GM21737 (cell line): Measurements from ENCODE around the gene OLFM4.
"Not testable (repeated sequence)": the region's sequence is repeated elsewhere in the genome, so short reads cannot be mapped to it uniquely, and the experiment has no call there.

Source experiments
- ATAC-seq: cut with Tn5 transposase; IDR thresholded peaks from one replicate; pipeline ENCODE4 v1.9.1; 2021; ENCODE audit warnings: mild to moderate bottlenecking, moderate library complexity; ENCODE audit not compliant: unreplicated experiment

OLFM4 gene

DNA sequence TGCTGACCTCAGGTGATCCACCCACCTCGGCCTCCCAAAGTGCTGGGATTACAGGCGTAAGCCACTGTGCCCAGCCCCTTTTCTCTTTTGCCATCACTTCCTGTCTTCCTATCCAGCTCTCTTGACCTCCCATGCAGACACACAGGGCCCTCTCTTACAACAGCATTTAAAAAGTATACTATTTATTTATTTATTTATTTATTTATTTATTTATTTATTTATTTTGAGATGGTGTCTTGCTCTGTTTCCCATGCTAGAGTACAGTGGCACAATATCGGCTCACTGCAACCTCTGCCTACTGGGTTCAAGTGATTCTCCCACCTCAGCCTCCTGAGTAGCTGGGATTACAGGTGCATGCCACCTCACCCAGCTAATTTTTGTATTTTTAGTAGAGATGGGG, 14.6 kb upstream of the OLFM4 start:
- ATAC-seq: not testable (repeated sequence)

DNA sequence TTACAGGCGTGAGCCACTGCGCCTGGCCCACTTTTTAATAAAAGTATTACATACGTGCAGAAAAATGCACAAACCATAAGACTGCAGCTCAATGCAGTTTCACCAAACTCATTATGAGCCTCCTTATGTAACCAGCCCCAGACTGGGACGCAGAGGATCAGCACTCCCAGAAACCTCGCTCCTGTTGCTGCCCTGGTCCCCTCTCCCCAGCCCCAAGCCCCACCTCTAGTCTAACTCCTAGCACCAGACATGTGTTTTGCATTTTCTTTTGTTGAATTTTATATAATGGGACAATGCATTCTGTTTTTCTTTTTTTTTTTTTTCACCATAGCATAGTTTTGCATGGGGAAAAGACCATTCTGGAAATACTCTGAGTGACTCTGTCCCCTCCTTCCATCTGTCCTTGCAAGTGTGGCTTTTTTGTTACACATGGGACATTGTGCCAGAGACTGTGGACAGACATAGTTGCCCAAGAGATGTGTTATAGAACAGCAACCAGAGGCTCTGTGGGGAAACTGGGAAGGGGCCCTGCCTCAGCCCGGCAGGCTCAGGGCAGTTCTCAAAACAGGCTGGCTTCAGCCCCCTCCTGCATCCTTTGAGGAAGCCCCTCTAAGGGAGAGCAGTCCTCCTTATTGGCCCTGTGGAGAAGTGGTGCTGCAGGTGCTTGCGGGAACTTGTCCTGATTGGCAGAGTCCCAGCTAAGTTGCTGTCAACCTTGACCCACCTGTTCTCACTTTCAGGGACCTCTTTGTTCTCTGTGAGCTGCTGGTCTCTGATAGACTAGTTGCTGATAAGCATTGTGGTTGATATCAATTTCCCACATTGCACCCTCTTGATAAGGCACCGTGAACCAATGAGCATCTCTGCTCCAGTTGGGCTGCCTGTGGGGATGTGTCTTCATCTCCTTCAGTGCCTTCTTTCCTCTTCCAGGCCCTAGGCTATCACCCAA, 13.8 kb upstream of the OLFM4 start:
- no peak for ATAC-seq

DNA sequence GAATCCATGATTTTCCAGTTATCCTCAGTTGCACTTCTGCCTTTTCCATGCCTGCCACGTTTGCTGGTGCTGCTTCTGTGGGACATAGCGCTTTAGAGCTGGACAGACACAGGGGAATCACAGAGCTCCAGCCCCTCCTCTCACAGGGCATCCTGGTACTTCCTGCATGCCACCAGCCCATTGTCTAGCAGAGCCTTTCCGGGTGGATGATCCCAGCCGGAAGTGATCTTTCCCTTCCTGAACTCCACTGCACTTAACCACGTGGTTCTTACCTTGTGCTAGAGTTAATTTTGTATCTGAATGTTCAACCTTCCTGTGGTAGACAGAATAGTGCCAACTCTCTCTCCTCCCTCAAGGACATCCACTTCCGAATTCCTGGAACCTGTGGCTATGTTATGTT, 12.6 kb upstream of the OLFM4 start:
- no peak for ATAC-seq

DNA sequence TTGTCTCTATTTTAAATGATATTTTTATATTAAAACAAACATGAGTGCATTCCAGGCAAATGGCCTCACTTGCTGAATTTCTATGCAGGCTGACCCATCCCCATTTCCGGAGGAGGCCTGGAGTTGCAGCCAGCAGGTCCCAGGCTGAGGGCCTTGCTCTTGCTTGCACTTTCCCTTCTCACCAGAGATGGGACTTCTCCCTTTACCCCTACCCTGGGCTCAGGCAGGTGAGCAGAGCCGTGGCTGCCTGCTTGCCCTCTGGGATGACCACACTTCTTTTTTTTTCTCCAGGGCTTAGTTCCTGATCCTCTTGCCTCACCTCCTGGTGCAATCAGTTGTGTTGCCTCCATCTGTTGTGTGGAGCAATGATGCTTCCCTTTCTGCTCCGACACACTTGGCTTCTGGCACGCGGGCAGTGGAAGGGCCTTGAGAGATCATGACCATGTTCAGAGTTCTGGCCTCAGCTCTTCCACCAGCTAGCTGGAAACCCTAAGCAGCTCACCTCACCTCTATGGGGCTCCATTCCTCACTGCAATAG, 11.1 kb upstream of the OLFM4 start:
- ATAC-seq: no peak

DNA sequence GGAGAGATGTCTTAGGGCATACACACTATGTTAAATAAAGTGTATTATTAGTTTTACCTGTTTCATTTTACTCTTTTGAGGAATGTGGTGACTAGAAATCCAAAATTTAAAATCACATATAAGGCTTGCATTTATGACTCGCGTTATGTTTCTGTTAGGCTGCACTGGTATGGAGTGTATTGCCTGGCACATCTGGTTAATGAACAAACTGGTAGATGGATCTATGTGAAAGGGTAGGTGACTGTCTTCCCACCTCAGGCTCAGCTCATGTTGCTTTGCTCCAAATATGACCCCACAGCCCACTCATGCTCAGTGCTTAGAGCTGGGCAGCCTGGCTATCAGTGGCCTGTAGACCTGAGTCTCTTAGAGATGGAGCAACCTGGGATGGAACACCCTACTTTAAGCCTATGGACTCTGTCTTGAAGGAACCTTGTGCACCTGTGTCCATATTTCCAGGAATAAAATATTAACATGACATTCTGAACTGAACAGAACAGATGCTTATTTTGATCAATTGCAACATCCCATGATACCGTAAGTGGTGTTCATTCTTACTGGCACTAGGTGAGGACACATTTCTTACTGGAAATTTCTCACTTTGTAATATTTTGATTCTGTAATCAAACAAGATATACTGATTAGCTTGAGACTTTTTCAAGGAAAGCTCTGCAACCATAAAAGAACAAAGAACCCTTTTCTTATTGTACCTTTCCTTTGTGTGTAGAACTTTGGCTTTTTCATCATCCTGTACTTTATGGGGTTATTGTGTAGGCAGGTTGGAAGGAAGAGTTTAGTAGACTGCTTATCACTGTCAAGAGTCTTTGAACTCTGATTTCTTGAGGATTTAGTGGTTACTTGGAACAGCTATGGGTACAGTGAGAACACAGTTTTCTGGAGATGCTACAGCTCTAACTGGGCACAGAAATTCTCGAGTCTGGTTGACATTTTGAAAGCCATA, 9.6 kb upstream of the OLFM4 start:
- ATAC-seq: no peak

DNA sequence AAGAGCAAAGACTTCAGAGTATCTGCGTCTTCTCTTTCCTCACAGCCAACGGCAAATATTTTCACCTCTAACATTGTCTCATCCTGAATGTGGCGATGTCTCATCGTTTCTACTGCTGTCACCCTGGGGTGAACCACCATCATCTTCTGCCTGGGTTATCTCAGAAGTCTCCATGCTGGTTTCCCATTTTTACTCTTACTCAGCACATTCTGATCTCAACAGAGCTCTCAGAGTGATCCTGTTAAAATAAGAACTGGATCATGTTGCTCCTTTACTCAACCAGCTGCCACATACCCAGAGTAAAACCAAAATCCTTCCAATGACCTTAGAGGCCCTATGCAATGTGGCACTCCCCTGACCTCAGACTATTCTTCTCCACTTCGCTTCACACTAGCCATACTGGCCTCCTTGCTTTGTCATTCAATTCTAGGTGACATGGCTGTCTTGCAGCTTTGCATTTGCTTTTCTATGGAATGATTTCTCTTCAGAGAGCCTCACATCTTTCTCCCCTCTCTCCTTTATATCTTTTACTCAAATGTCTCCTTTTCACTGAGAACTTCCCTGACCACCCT, 7.8 kb upstream of the OLFM4 start:
- no peak for ATAC-seq

DNA sequence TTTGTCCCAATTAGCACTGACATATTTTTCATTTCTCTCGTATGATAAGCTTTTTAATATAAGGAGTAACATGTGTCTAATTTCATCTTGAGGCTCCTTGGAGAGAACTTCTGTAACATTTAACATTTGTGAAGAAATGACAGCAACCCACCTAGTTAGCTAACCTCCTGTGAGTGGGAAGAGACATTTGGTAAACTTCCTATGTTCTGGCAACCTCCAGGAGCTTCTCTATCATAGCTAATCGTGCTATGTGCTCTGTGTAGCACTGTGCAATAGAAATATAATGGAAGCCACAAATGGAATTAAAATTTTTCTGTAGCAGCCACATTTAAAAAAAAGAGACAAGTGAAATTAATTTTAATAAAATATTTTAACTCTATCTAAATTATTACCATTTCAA, 5.4 kb upstream of the OLFM4 start:
- ATAC-seq: no peak

DNA sequence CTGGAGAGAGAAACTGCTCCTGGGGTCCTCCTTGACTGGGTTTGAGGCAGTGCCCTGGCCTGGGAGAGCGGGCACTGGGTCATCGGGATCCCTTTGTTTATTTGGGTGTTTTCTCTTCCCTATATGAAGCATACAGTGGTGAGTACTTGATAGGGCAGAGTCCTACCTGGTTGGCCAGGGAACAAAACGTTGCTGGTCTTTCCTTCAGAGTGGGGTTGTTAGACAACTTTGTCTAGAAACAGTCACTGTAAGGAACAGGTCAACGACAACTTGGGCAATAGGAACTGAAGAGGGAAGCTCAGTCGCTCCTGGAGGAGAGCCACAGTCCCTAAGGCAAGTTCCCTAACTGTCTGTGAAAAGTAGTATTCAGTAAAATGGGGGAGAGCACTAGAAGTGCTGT, 550 bp upstream of the OLFM4 start:
- ATAC-seq: no peak

DNA sequence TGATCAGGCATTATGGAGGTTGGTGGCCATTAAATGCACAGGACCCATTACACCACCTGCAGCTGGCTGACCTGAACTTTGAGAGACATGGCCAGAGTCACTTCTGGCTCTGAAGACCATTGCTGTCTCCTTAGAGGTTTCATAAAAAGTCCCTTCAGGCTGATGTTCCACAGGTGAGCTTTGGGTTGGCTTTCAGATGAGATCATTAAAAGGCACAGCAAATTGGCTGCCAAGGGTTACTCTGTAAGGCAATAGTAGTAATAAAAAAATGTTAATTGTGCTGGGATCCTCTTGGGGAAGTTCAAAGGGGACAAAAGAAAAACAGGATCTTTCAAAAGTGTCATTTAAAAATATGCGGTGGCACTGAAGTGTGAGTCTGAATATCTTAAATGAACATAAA, 4.2 kb downstream of the OLFM4 start:
- ATAC-seq: no peak

DNA sequence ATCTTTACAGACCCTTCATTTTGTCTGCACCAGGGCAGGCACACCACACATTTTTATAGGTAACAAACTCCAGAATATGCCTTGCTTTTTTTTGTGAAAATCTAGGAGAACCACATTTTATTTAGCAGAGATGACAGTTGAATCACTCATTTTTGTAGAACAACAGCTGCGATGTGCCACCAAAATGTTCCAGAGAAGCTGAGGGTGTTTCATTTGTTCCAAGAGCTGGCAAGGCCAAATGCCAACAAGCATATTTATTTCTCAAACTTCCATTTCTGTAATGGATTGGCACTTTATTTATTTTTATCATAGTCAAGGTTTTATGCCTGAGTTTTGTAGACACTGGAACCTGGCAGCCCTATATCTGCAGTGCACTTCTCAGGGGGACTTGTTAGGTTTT, 10.4 kb downstream of the OLFM4 start:
- no peak for ATAC-seq

DNA sequence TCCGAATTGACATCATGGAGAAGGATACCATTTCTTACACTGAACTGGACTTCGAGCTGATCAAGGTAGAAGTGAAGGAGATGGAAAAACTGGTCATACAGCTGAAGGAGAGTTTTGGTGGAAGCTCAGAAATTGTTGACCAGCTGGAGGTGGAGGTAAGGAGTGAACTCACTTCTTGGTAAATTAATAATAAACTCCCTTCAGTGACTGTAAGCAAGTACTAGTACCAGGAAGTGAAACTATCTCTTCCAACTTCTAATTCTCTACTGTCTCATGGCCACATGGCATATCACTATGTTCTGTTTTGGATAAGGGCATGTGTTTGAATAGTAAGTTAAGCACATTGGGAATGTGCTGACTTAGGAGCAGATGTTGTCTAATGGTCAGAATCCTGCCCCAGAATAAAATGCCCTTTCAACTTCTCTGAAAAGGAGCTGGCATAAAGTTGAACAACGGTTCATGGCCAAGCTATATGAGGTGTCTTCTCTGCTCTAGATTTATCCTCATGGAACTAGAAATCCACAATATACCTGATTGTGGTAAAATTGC, 13.4 kb downstream of the OLFM4 start:
- no peak for ATAC-seq

DNA sequence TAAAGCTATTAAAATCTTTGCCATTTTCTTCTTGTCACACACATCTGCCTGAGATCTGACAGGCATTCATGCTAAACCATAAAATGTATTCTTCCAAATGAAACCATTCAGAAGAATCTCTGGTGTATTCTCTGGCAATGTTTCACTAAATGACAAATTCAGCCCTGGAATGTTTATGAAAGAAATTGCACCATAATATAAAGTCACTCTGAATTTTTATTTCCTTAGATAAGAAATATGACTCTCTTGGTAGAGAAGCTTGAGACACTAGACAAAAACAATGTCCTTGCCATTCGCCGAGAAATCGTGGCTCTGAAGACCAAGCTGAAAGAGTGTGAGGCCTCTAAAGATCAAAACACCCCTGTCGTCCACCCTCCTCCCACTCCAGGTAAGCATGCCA, 14.3 kb downstream of the OLFM4 start:
- ATAC-seq: no peak

DNA sequence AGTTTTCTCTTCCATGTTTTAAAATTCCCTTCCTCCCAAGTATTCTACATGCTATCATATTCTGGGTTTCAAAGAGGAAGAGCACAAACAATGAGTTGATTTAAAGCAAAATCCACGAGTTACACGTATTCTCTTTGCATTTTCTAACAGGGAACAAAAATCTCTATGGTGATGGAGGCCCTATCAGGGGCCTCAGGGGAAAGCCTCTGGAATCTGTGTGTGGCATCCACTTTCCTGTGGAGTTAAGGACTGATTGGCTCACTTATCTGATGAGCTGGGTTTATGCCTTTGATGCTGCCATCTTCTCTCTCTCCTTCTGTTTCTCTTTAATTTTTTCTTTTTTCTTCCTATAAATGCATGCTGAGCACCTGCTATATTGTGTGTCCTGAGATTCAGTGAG, 14.8 kb downstream of the OLFM4 start:
- no peak for ATAC-seq

DNA sequence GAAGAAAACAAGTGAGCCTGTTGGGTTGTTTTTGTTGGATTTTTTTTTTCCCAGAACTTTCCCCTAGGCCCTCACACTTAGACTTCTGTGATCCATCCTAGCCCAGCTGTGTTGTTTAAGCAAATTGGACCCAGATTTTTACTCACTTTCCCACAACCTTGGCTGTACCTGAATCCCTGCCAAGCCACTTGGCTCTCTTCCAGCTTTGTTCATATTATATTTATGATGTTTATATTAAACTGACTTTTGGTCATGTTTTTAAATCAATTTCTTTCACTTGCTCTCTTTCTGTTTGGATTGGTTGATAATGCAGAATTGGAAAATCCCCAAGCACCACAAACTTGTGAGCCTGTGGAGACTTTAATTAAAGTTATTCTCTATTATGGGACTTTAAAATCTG, 16.6 kb downstream of the OLFM4 start:
- ATAC-seq: no peak

DNA sequence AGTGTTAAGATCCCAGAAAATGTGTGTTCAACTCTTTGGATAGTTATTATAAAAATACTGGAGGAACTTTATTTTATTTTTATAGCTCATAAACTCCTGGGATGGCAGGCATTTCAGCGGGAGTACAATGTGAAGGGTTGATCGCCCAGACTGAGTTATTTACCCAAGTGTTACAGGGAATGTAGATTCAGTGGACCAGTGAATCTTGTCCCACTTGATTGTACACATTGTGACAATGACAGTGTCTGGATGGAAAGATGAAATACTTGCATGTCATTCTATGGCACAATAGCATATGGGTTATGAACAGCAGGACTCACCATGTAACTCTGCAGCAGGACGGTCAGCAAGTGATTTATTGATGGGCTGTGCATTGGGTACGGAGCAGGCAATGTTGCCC, 20.3 kb downstream of the OLFM4 start:
- ATAC-seq: no peak

DNA sequence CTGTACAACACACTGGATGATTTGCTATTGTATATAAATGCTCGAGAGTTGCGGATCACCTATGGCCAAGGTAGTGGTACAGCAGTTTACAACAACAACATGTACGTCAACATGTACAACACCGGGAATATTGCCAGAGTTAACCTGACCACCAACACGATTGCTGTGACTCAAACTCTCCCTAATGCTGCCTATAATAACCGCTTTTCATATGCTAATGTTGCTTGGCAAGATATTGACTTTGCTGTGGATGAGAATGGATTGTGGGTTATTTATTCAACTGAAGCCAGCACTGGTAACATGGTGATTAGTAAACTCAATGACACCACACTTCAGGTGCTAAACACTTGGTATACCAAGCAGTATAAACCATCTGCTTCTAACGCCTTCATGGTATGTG, 21.5 kb downstream of the OLFM4 start:
- ATAC-seq: no peak

DNA sequence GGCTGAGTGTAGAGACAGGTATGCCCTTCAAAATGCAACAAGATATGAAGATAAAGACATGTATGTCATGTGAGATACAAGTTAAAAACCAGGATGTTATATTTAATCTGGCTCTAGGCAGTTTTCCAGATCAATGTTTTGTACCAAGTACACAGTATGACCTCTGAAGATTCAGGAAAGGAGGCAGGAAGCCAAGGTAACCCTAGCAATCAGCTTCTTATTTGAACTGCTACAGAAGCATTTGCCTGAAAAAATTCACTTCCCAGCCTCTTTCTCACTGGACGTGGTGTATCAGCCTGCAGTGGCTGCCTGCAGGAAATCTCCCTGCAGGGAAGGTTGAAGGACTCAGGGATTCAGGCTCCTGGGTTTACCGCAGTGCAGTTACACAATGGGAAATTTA, 24.1 kb downstream of the OLFM4 start:
- ATAC-seq: no peak

DNA sequence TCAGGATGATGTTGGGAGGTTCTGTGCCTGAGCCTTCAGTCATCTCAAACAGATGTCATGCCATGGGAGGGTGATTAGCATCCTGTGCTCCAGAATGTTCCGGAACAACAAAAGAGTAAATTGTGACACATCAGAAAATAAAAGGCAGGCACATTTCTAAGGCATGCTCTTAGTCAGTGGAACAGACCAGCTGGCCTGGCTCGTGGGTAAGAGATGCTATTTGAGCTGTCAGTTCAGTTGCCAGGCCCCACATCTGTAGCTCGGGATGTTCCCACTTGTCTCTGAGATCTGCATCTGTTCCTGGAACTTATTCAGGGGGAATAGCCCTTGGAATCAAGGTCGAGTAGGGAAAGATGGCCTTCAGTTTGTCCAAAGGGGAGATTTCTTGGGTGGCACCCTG, 26.0 kb downstream of the OLFM4 start:
- no peak for ATAC-seq

DNA sequence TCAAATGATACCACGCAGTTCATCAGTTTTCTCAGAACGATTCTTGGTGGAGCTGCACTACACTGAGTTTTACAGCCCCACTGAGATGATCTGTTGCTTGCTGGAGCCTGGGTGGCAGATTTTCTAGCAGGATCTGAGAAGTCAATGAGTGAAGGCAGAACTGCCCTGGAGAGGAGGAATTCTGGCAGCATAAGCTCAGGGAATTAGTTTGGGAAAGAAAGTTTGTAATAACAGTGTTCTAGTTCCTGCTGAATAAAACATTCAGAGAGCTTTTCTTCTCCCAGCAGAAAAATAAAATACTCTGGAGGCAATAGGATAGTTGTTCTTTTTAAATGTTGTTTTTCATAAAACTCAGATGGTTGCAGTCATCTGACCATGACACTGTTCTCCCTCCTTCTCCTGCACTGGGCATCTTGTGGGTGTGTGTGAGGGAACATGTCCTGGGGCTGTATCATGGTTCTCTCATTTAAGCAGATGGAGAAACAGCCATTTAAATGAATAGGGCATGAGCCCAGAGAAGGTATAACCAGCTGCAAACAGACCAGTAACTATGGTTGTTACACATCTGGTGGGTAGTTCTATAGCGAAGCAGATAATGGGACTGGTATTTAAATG, 29.6 kb downstream of the OLFM4 start:
- ATAC-seq: no peak

DNA sequence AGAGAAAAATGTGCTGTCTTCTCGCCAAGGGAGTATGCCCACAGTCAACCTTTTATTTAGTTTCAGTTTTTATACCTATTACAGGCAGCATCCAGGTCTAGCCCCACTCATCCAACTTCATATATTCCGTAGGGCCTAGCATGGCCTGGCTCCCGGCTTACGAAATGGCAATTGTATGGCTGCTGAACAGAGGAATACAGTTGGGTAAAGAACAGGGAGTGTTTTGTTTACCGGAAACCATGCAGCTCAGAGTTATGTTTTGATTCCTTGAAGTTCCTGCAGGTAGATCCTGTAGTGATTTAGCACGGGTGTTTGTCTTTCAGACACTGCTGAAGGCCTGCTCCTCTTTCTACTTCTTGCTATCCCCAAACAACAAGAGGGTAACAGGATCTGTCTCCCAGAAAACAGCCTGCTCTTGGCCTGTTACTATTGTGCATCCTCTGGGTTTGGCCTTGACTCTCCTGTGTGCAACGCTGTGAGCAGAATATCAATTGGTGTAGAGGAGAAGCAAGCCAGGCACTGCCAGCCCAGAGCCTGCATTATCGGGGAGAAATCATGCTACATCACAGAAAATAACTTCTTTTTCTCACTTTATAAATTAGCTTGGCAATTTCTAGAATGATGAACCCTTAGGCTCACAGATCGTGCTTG, 32.4 kb downstream of the OLFM4 start:
- no peak for ATAC-seq
